ENCODE data around the gene MEX3A.

Gene MEX3A

GRCh38 chr1:156051011-156051725 lies 31.1 kb downstream of the MEX3A start:
- no peaks in the 10 kb centered on the region for H3K9me2 ChIP-seq (replicated peaks; ENCODE audit: control insufficient read depth, low read length)
- H3K79me2 ChIP-seq (ENCODE audit: control insufficient read depth, low read length), result peaks cover 32% of the 10 kb centered on the region
- H3K4me1 ChIP-seq (ENCODE audit: control insufficient read depth, low read length), result peaks cover 19% of the 10 kb centered on the region
- H3K36me3 ChIP-seq (ENCODE audit: control insufficient read depth, low read length), result peaks cover 36% of the 10 kb centered on the region
- H3F3A ChIP-seq (ENCODE audit: control insufficient read depth, insufficient read depth), result peaks cover 4% of the 10 kb centered on the region
- H3K27me3 ChIP-seq (ENCODE audit: control insufficient read depth, low read length), result no peaks in the 10 kb centered on the region
- no peaks in the 10 kb centered on the region for H3K9me3 ChIP-seq (ENCODE audit: control insufficient read depth, insufficient read depth, low read length)
- H3K4me3 ChIP-seq (ENCODE audit: low read length), result no peak overlapping the region
- no peak overlapping the region for H3K27ac ChIP-seq (ENCODE audit: low read depth, low read length)
- H4K20me1 ChIP-seq (ENCODE audit: control insufficient read depth, insufficient read depth, low read depth, low read length), result no peaks in the 10 kb centered on the region
- no peak for TF ChIP-seq EZH2phosphoT487 (IDR thresholded peaks at IDR 0.05; ENCODE audit: borderline replicate concordance, low read length)
- no peak for TF ChIP-seq CTCF (IDR thresholded peaks at IDR 0.05; ENCODE audit: low read depth, low read length, poor library complexity, severe bottlenecking)
- H3K4me2 ChIP-seq (ENCODE audit: low read length), result no peak overlapping the region

GRCh38 chr1:156050376-156050775 lies 31.9 kb downstream of the MEX3A start:
- no peaks in the 10 kb centered on the region for H3K9me3 ChIP-seq (ENCODE audit: control insufficient read depth, insufficient read depth, low read length)
- H3K4me2 ChIP-seq (ENCODE audit: low read length), result no peak overlapping the region
- H4K20me1 ChIP-seq (ENCODE audit: control insufficient read depth, insufficient read depth, low read depth, low read length), result no peaks in the 10 kb centered on the region
- no peak overlapping the region for H3K4me3 ChIP-seq (ENCODE audit: low read length)
- H3K27ac ChIP-seq (ENCODE audit: low read depth, low read length), result no peak overlapping the region
- peaks cover 12% of the 10 kb centered on the region for H3K4me1 ChIP-seq (ENCODE audit: control insufficient read depth, low read length)
- H3K79me2 ChIP-seq (ENCODE audit: control insufficient read depth, low read length), result peaks cover 26% of the 10 kb centered on the region
- H3K27me3 ChIP-seq (ENCODE audit: control insufficient read depth, low read length), result no peaks in the 10 kb centered on the region
- H3F3A ChIP-seq (ENCODE audit: control insufficient read depth, insufficient read depth), result peaks cover 4% of the 10 kb centered on the region
- H3K36me3 ChIP-seq (ENCODE audit: control insufficient read depth, low read length), result peaks cover 35% of the 10 kb centered on the region
- no peaks in the 10 kb centered on the region for H3K9me2 ChIP-seq (replicated peaks; ENCODE audit: control insufficient read depth, low read length)
- no peak for TF ChIP-seq CTCF (IDR thresholded peaks at IDR 0.05; ENCODE audit: low read depth, low read length, poor library complexity, severe bottlenecking)

GRCh38 chr1:156048663-156049258 lies 33.5 kb downstream of the MEX3A start:
- Histone ChIP-seq H3F3A (ENCODE audit: control insufficient read depth, insufficient read depth) (no peaks in the 10 kb centered on the region), H3K9me2 (replicated peaks; ENCODE audit: control insufficient read depth, low read length) (no peaks in the 10 kb centered on the region), H3K4me3 (ENCODE audit: low read length) (no peak overlapping the region), H3K36me3 (ENCODE audit: control insufficient read depth, low read length) (peaks cover 45% of the 10 kb centered on the region), H3K4me2 (ENCODE audit: low read length) (no peak overlapping the region), H3K9me3 (ENCODE audit: control insufficient read depth, insufficient read depth, low read length) (no peaks in the 10 kb centered on the region), H3K27me3 (ENCODE audit: control insufficient read depth, low read length) (no peaks in the 10 kb centered on the region), H3K27ac (ENCODE audit: low read depth, low read length) (no peak overlapping the region), H3K79me2 (ENCODE audit: control insufficient read depth, low read length) (peaks cover 20% of the 10 kb centered on the region), H4K20me1 (ENCODE audit: control insufficient read depth, insufficient read depth, low read depth, low read length) (no peaks in the 10 kb centered on the region), H3K4me1 (ENCODE audit: control insufficient read depth, low read length) (peaks cover 7% of the 10 kb centered on the region)
- TF ChIP-seq EZH2phosphoT487 (IDR thresholded peaks at IDR 0.05; ENCODE audit: borderline replicate concordance, low read length) (no peak), CTCF (IDR thresholded peaks at IDR 0.05; ENCODE audit: low read depth, low read length, poor library complexity, severe bottlenecking) (no peak)
